Activated CD4-positive, CD25-positive, alpha-beta regulatory T cell (primary cell): ENCODE data around the gene CGAS.
"Not testable (repeated sequence)": the region's sequence is repeated elsewhere in the genome, so short reads cannot be mapped to it uniquely, and the experiment has no call there.

Experiments
- DNase-seq, 4 experiments: peaks; one replicate each; lab custom pipeline; 2025; lab: John Stamatoyannopoulos, UW

The CGAS gene

DNA sequence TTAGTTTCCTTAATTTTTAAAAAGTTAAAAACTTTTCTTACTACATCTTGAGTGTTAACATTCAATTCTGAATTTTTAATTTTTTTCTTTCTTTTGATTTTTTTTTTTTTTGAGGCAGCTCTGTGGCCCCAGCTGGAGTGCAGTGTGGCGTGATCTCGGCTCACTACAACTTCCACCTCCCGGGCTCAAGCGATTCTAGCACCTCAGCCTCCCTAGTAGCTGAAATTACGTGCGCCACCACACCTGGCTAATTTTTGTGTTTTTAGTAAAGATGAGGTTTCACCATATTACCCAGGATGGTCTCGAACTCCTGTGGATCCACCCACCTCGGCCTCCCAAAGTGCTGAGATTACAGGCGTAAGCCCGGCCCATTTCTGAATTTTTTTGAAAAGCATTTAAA, 56.2 kb downstream of the CGAS start:
- no peak for DNase-seq

DNA sequence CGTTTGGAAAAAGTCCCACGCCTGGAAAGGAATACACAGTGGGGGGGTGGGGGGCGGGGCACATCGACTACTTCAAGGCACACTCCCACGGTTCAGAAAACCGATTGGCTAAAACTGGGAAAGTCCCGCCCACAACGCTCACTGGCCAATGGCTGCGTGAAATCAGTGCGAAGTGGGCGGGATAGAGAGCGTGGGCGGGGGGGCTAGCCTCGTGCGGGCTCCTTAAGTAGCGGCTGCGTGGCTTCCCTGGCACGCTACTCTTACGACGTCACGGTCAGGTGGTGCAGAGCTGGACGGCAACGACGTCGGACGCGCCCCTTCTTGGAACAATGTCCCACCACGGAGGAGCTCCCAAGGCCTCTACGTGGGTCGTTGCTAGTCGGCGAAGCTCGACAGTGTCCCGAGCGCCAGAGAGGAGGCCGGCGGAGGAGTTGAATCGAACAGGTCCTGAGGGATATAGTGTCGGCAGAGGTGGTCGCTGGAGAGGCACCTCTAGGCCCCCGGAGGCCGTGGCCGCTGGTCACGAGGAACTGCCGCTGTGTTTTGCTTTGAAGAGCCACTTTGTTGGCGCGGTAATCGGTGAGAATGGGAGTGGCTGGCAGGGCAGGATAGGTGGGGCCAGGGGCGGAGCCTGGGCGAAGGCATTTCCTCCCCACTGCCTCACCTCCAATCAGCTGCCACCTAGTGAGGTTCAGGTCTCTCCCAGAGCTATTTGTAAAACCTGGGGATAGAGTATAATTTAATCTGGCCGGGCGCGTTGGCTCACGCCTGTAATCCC, 57.3 kb downstream of the CGAS start, which contains the start of gene DDX43:
DDX43 (plus strand) TSS at position 252 of the 778 bp plus-strand sequence; CDS start at position 330, 78 bp downstream.
- peak in 1 of 4 experiments; percentile 22 for DNase-seq

DNA sequence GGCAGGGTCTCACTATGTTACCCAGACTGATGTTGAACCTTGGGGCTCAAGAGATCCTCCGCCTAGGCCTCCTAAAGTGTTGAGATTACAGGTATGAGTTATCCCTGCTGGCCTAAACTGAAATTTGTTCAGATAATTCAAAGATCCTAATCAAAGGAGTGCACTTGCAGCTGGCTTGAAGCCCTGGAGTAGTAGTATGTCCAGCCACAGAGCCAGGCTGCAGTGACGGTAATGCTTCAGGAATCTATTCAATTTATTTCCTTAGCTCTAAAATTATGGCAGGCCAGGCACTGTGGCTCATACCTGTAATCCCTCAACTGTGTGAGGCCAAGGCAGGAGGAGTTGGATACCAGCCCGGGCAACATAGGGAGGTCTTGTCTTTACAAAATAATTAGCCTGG, 58.8 kb downstream of the CGAS start:
- no peak for DNase-seq

- not testable (repeated sequence) for DNase-seq
These were observed 59.9 kb downstream of the CGAS start for GRCh38 chr6:73392188-73392587.

GRCh38 chr6:73391675-73392074, 60.4 kb downstream of the CGAS start:
- no peak for DNase-seq

DNA sequence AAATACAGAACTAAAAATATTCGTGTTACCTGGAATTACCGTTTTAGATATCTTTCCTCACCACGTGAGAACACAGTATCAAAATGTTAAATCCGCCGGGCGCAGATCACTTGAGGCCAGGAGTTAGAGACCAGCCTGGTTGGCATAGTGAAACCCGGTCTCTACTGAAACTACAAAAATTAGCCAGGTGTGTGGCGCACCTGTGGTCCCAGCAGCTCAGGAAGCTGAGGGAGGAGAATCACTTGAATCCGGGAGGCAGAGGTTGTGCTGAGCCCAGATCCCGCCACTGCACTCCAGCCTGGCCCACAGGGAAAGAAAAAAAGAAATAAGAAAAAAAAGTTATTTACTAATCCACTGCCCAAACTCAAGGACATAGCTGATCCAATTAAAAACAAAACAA, 62.2 kb downstream of the CGAS start:
- DNase-seq = no peak

GRCh38 chr6:73388800-73389512, 63.1 kb downstream of the CGAS start:
- DNase-seq = peak in 2 of 4 experiments; percentile 8 to 9

DNA sequence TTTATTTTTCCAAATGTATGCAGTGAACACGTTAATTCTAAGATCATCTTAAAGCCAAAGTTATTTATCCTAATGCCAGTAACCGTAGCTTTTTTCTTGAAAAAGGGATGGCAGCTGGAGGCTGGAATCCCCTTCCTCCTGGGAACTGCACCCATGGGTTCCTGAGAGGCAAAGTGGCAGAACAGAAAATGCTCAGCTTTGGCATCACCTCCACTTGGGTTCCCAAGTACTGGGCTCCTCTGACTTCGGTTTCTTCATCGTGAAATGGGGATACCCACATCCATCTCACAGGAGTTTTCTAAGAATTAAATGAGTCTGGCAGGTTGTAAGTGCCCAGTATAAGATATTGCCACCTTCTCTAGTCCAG, 63.7 kb downstream of the CGAS start:
- DNase-seq = no peak

DNA sequence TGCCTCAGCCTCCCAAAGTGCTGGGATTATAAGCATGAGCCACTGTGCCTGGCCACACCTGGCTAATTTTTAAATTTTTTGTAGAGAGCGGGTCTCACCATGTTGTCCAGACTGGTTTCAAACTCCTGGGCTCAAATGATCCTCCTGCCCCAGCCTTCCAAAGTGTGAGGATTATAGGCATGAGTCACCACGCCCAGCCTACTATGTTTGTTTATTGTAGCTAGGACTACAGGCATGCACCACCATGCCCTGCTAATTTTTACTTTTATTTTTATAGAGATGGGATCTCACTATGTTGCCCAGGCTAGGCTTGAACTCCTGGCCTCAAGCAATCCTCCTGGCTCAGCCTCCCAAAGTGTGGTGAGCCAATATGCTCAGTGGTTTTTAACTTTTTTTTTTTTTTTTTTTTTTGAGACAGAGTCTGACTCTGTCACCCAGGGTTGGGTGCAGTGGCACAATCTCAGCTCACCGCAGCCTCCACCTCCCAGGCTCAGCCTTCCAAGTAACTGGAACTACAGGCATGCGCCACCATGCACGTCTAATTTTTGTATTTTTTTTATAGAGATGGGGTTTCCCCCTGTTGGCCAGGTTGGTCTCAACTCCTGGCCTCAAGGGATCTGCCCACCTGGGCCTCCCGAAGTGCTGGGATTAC, 69.5 kb downstream of the CGAS start:
- no peak for DNase-seq

GRCh38 chr6:73381531-73381930, 70.6 kb downstream of the CGAS start:
- DNase-seq = not testable (repeated sequence)

DNA sequence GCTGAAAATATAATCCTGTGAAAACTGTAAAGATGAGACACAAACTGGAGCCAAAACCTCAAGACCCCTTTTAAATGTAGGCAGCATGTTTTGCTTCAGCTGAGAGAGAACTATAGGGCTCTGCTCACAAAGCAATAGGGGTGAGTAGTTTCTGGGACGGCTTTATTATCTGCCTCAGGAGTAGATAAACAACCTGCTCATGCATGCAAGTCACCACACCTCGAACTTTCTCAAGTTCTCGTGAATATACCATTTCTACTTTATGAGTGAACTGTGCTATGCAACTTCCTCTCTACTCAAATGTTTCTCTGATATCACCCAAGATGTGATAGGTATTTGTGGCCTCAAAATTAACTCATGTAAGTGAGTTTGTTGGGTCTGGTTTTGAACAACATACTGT, 74.9 kb downstream of the CGAS start:
- DNase-seq = no peak

DNA sequence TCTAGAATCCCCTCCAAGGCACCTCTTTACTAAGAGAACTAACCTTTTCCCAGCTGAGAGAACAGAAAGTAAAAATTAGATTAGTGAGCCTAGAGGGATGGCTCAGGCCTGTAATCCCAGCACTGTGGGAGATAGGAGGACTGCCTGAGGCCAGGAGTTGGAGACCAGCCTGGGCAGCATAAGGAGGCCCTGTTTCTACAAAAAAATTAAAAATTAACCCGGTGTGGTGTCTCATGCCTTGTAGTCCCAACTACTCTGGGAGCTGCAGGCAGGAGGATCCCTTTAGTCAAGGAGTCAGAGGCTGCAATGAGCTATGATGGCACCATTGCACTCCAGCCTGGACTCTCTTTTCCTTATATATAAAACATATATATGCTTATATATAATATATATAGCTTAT, 76.9 kb downstream of the CGAS start:
- DNase-seq = no peak
